VCaP (cell line): ENCODE results near the gene HAT1.

Experiments
- H3K27ac ChIP-seq: fragments of 450-650 bp; 2 replicates; pipeline ENCODE4 v1.5.1; 2017
- CTCF ChIP-seq: fragments of 450-650 bp; conservative IDR thresholded peaks from 2 replicates; pipeline ENCODE4 v1.5.1; 2017; ENCODE audit warnings: mild to moderate bottlenecking, moderate library complexity

HAT1 gene

GRCh38 chr2:171952748-171953147 is 30.5 kb downstream of the HAT1 start:
- no peak overlapping the region for H3K27ac ChIP-seq
- TF ChIP-seq CTCF: no peak

- TF ChIP-seq CTCF: no peak
- peak overlapping the region; percentile 44 for H3K27ac ChIP-seq
Measured at GRCh38 chr2:171956135-171956825, 34.0 kb downstream of the HAT1 start.

GRCh38 chr2:171957061-171957460 is 34.8 kb downstream of the HAT1 start:
- peak overlapping the region; percentile 44 for H3K27ac ChIP-seq
- TF ChIP-seq CTCF: peak; percentile 55

GRCh38 chr2:171958475-171958874 is 36.2 kb downstream of the HAT1 start:
- 0 out of 2 replicates have a peak overlapping the region, but pooled peaks have one; percentile 44 for H3K27ac ChIP-seq
- no peak for TF ChIP-seq CTCF

GRCh38 chr2:171959998-171960397 is 37.7 kb downstream of the HAT1 start:
- no peak for TF ChIP-seq CTCF
- no peak overlapping the region for H3K27ac ChIP-seq

GRCh38 chr2:171960570-171960969 is 38.3 kb downstream of the HAT1 start:
- TF ChIP-seq CTCF: no peak
- no peak overlapping the region for H3K27ac ChIP-seq

- H3K27ac ChIP-seq: no peak overlapping the region
- no peak for TF ChIP-seq CTCF
Measured at GRCh38 chr2:171963198-171963597, 40.9 kb downstream of the HAT1 start.
